ENCODE measurements around the gene ERC2. TPM values are rescaled to one million over a fixed set of nuclear protein-coding genes. Genes with fewer than 3 reads are reported as not detected.

Gene ERC2
- total RNA-seq, 1 experiment from 2014 or later: 0.77 TPM

- Histone ChIP-seq H3K27ac (ENCODE audit: low read length) (no peak overlapping the region), H3K4me2 (ENCODE audit: low read length) (no peak overlapping the region), H3K4me3 (ENCODE audit: low read length) (no peak overlapping the region), H3K9me2 (replicated peaks; ENCODE audit: low read length) (no peaks in the 10 kb centered on the region), H3K4me1 (ENCODE audit: insufficient read depth, low read length) (no peaks in the 10 kb centered on the region), H3K27me3 (ENCODE audit: low read length) (peaks cover 57% of the 10 kb centered on the region), H3K36me3 (ENCODE audit: low read depth, low read length) (no peaks in the 10 kb centered on the region), H4K20me1 (ENCODE audit: low read length) (no peaks in the 10 kb centered on the region), H2AFZ (ENCODE audit: low read length) (no peak overlapping the region), H3K9me3 (ENCODE audit: low read length) (no peaks in the 10 kb centered on the region), H3F3A (ENCODE audit: low read length, unreplicated experiment) (no peaks in the 10 kb centered on the region), H3K9ac (ENCODE audit: low read length) (no peak overlapping the region), H3K79me2 (ENCODE audit: low read length) (no peaks in the 10 kb centered on the region)
- DNase-seq (no peak), ATAC-seq (no peak)
- no TSS peak for BruUV-seq (replicated peaks)
- ChIA-PET CTCF (no interaction called here), POLR2A (ENCODE audit: unreplicated experiment) (no interaction called here)
- intact Hi-C loops (cut with micrococcal nuclease): no loop called here
- no peak for TF ChIP-seq EZH2 (IDR thresholded peaks at IDR 0.05; ENCODE audit: low read length, unreplicated experiment)
- TF ChIP-seq CTCF (conservative IDR thresholded peaks at IDR 0.05; ENCODE audit: low read depth, low read length): no peak
- TF ChIP-seq EZH2phosphoT487 (IDR thresholded peaks at IDR 0.05; ENCODE audit: borderline replicate concordance, low read length): no peak
Measured at GRCh38 chr3:56048946-56049345, 419.3 kb downstream of the ERC2 start.

- TF ChIP-seq CTCF (conservative IDR thresholded peaks at IDR 0.05; ENCODE audit: low read depth, low read length): no peak
- no peak for TF ChIP-seq EZH2phosphoT487 (IDR thresholded peaks at IDR 0.05; ENCODE audit: borderline replicate concordance, low read length)
- TF ChIP-seq EZH2 (IDR thresholded peaks at IDR 0.05; ENCODE audit: low read length, unreplicated experiment): no peak
- no peaks in the 10 kb centered on the region for H3K9me2 ChIP-seq (replicated peaks; ENCODE audit: low read length)
- no peak overlapping the region for H3K4me3 ChIP-seq (ENCODE audit: low read length)
- H3K4me1 ChIP-seq (ENCODE audit: insufficient read depth, low read length): no peaks in the 10 kb centered on the region
- POLR2A ChIA-PET (ENCODE audit: unreplicated experiment): no interaction called here
- intact Hi-C loops (cut with micrococcal nuclease): no loop called here
- no peaks in the 10 kb centered on the region for H3K36me3 ChIP-seq (ENCODE audit: low read depth, low read length)
- peaks cover 58% of the 10 kb centered on the region for H3K27me3 ChIP-seq (ENCODE audit: low read length)
- no peak for ATAC-seq
- CTCF ChIA-PET: no interaction called here
- H3K27ac ChIP-seq (ENCODE audit: low read length): no peak overlapping the region
- no peaks in the 10 kb centered on the region for H3K9me3 ChIP-seq (ENCODE audit: low read length)
- H3K79me2 ChIP-seq (ENCODE audit: low read length): no peaks in the 10 kb centered on the region
- no peak overlapping the region for H3K4me2 ChIP-seq (ENCODE audit: low read length)
- H2AFZ ChIP-seq (ENCODE audit: low read length): no peak overlapping the region
- no peak overlapping the region for H3K9ac ChIP-seq (ENCODE audit: low read length)
- BruUV-seq (replicated peaks): no TSS peak
- H3F3A ChIP-seq (ENCODE audit: low read length, unreplicated experiment): no peaks in the 10 kb centered on the region
- DNase-seq: no peak
- H4K20me1 ChIP-seq (ENCODE audit: low read length): no peaks in the 10 kb centered on the region
Measured at GRCh38 chr3:56048331-56048730, 419.9 kb downstream of the ERC2 start.

- Histone ChIP-seq H3K27me3 (ENCODE audit: low read length) (peaks cover 49% of the 10 kb centered on the region), H4K20me1 (ENCODE audit: low read length) (no peaks in the 10 kb centered on the region), H3K9me3 (ENCODE audit: low read length) (0 out of 2 replicates have a peak, but pooled peaks cover 4% of the 10 kb centered on the region), H3K9ac (ENCODE audit: low read length) (no peak overlapping the region), H3F3A (ENCODE audit: low read length, unreplicated experiment) (no peaks in the 10 kb centered on the region), H3K4me1 (ENCODE audit: insufficient read depth, low read length) (no peaks in the 10 kb centered on the region), H3K9me2 (replicated peaks; ENCODE audit: low read length) (no peaks in the 10 kb centered on the region), H3K4me3 (ENCODE audit: low read length) (no peak overlapping the region), H2AFZ (ENCODE audit: low read length) (no peak overlapping the region), H3K79me2 (ENCODE audit: low read length) (no peaks in the 10 kb centered on the region), H3K4me2 (ENCODE audit: low read length) (no peak overlapping the region), H3K27ac (ENCODE audit: low read length) (no peak overlapping the region), H3K36me3 (ENCODE audit: low read depth, low read length) (no peaks in the 10 kb centered on the region)
- TF ChIP-seq CTCF (conservative IDR thresholded peaks at IDR 0.05; ENCODE audit: low read depth, low read length) (peak; percentile 73), EZH2 (IDR thresholded peaks at IDR 0.05; ENCODE audit: low read length, unreplicated experiment) (no peak), EZH2phosphoT487 (IDR thresholded peaks at IDR 0.05; ENCODE audit: borderline replicate concordance, low read length) (no peak)
- peak; percentile 66 for DNase-seq
- BruUV-seq (replicated peaks): no TSS peak
- intact Hi-C loops (cut with micrococcal nuclease): loop anchor here (1.0 to 5.0 kb wide), 3 partner anchors 142 to 1190 kb away; no protein-coding TSS in a partner anchor
- CTCF ChIA-PET: no interaction called here
- POLR2A ChIA-PET (ENCODE audit: unreplicated experiment): no interaction called here
- peak; percentile 98 for ATAC-seq
Measured at GRCh38 chr3:56042326-56042951, 425.8 kb downstream of the ERC2 start.

Data from PC-3 (cell line).